GM23338 (cell line): Measurements from ENCODE around the gene RTL1. TPM values are rescaled to one million over a fixed set of nuclear protein-coding genes. Genes with fewer than 3 reads are reported as not detected.

ENCODE experiments used
- ATAC-seq: fragments of 200-7000 bp; cut with Tn5 transposase; 3 replicates; pipeline ENCODE4 v1.9.1; 2020
- DNase-seq: peaks from one replicate; pipeline ENCODE4 v3.0.0-alpha.2; 2015; ENCODE audit warnings: low spot score
- H2AFZ ChIP-seq: fragments of 200-600 bp; sonication (generic); 2 replicates; pipeline ENCODE4 v1.8.0; 2016; ENCODE audit warnings: antibody characterized with exemption, mild to moderate bottlenecking, moderate library complexity
- H3F3A ChIP-seq: fragments of 200-600 bp; sonication (generic); replicated peaks from 2 replicates; pipeline ENCODE4 v1.8.0; 2017; ENCODE audit warnings: antibody characterized with exemption, mixed run types, low read depth
- H3K27ac ChIP-seq: fragments of 200-600 bp; sonication (generic); 2 replicates; pipeline ENCODE4 v1.6.1; 2016; ENCODE audit warnings: low read depth
- H3K27me3 ChIP-seq: fragments of 200-600 bp; sonication (generic); 2 replicates; pipeline ENCODE4 v1.8.0; 2016; ENCODE audit warnings: mild to moderate bottlenecking, mixed run types, moderate library complexity; ENCODE audit not compliant: insufficient read depth
- H3K36me3 ChIP-seq: fragments of 200-600 bp; sonication (generic); 2 replicates; pipeline ENCODE4 v1.8.0; 2016; ENCODE audit warnings: mild to moderate bottlenecking; ENCODE audit not compliant: insufficient read depth
- H3K4me1 ChIP-seq: fragments of 200-600 bp; sonication (generic); 2 replicates; pipeline ENCODE4 v1.8.0; 2016; ENCODE audit warnings: mild to moderate bottlenecking, moderate library complexity; ENCODE audit not compliant: insufficient read depth
- H3K4me2 ChIP-seq: fragments of 200-600 bp; sonication (generic); 2 replicates; pipeline ENCODE4 v1.7.1; 2017; ENCODE audit warnings: mixed run types
- H3K4me3 ChIP-seq: fragments of 200-600 bp; sonication (generic); 2 replicates; pipeline ENCODE4 v1.6.1; 2016; ENCODE audit warnings: mixed run types
- H3K79me2 ChIP-seq: fragments of 200-600 bp; sonication (generic); replicated peaks from 2 replicates; pipeline ENCODE4 v1.8.0; 2017; ENCODE audit warnings: mild to moderate bottlenecking; ENCODE audit not compliant: insufficient read depth
- H3K9me2 ChIP-seq: fragments of 200-600 bp; sonication (generic); 2 replicates; pipeline ENCODE4 v1.8.0; 2017; ENCODE audit not compliant: insufficient read depth
- H4K20me1 ChIP-seq: fragments of 200-600 bp; sonication (generic); replicated peaks from 2 replicates; pipeline ENCODE4 v1.8.0; 2017; ENCODE audit warnings: mild to moderate bottlenecking; ENCODE audit not compliant: insufficient read depth
- H3K27ac Mint-ChIP-seq: 2 replicates; pipeline ENCODE4 v1.8.0; 2020; ENCODE audit warnings: inconsistent platforms, mild to moderate bottlenecking, moderate library complexity, mixed read lengths
- H3K27me3 Mint-ChIP-seq: 3 replicates; pipeline ENCODE4 v1.8.0; 2022; ENCODE audit warnings: low read depth, mild to moderate bottlenecking, moderate library complexity, mixed read lengths, inconsistent platforms; ENCODE audit not compliant: insufficient read depth, poor library complexity
- H3K36me3 Mint-ChIP-seq: 3 replicates; pipeline ENCODE4 v1.8.0; 2021; ENCODE audit warnings: low read depth, mild to moderate bottlenecking, inconsistent platforms, moderate library complexity, mixed read lengths
- H3K4me1 Mint-ChIP-seq: 3 replicates; pipeline ENCODE4 v1.8.0; 2020; ENCODE audit warnings: mild to moderate bottlenecking, inconsistent platforms, mixed read lengths
- H3K4me3 Mint-ChIP-seq: 3 replicates; pipeline ENCODE4 v1.8.0; 2021; ENCODE audit warnings: moderate library complexity, mild to moderate bottlenecking, inconsistent platforms, mixed read lengths
- H3K9me3 Mint-ChIP-seq: 3 replicates; pipeline ENCODE4 v1.8.0; 2020; ENCODE audit warnings: moderate library complexity, mild to moderate bottlenecking, inconsistent platforms, mixed read lengths
- CREB1 ChIP-seq: fragments of 250-450 bp; sonication (Bioruptor Pico); IDR thresholded peaks from 2 replicates; pipeline ENCODE4 v1.5.0; 2020; ENCODE audit warnings: low read depth, mild to moderate bottlenecking, moderate library complexity
- CTCF ChIP-seq, 2 experiments: fragments of 200-600 bp in 1 of 2; sonication (generic) in 1 of 2; conservative IDR thresholded peaks; 2 replicates each; pipeline versions ENCODE4 v1.5.1 to v1.6.1; 2016 to 2017; ENCODE audit warnings: antibody characterized with exemption in 2 of 2, low read depth in 2 of 2, mild to moderate bottlenecking in 2 of 2, moderate library complexity in 1 of 2
- EZH2 ChIP-seq: fragments of 200-600 bp; sonication (generic); IDR thresholded peaks from one replicate; pipeline ENCODE4 v1.8.0; 2017; ENCODE audit warnings: antibody characterized with exemption, mild to moderate bottlenecking, low read depth; ENCODE audit not compliant: unreplicated experiment
- EZH2phosphoT487 ChIP-seq: fragments of 200-600 bp; sonication (generic); IDR thresholded peaks from one replicate; pipeline ENCODE4 v1.8.1; 2018; ENCODE audit warnings: antibody characterized with exemption; ENCODE audit not compliant: unreplicated experiment
- NANOG ChIP-seq: IDR thresholded peaks from 2 replicates; pipeline ENCODE4 v1.6.1; 2016; ENCODE audit warnings: antibody characterized with exemption, borderline replicate concordance
- POLR2AphosphoS5 ChIP-seq: IDR thresholded peaks from 2 replicates; pipeline ENCODE4 v1.6.1; 2016; ENCODE audit warnings: antibody characterized with exemption, low read depth
- STAT1 ChIP-seq: IDR thresholded peaks from one replicate; pipeline ENCODE4 v1.6.1; 2016; ENCODE audit warnings: antibody characterized with exemption; ENCODE audit not compliant: unreplicated experiment
- ZNF114 ChIP-seq: fragments of 250-450 bp; sonication (Bioruptor Pico); IDR thresholded peaks from 2 replicates; pipeline ENCODE4 v1.5.0; 2020; ENCODE audit warnings: mild to moderate bottlenecking, moderate library complexity
- ZNF331 ChIP-seq: fragments of 250-450 bp; sonication (Bioruptor Pico); IDR thresholded peaks from 2 replicates; pipeline ENCODE4 v1.5.0; 2020; ENCODE audit warnings: low read depth, mild to moderate bottlenecking, moderate library complexity
- polyA plus RNA-seq: library from polyadenylated mRNA; unstranded; fragments of >200 nt; fragmentation: Nextera tagmentation; extraction: Ambion mirVana; gene quantifications from 2 replicates; pipeline ENCODE4 v1.2.1, GENCODE V29; 2016
- total RNA-seq: library from RNA; depleted of rRNA; stranded (reverse); fragments of >200 nt; shearing (Covaris generic); gene quantifications from 2 replicates; pipeline ENCODE4 v1.2.3, GENCODE V29; 2014
- TF ChIP-seq, protein P1 (sequence below): IDR thresholded peaks from 2 replicates; pipeline ENCODE4 v1.6.1; 2016; ENCODE audit warnings: antibody characterized with exemption
- TF ChIP-seq, protein P2 (sequence below): fragments of 250-450 bp; sonication (Bioruptor Pico); IDR thresholded peaks from 2 replicates; pipeline ENCODE4 v1.5.0; 2020; ENCODE audit warnings: mild to moderate bottlenecking, moderate library complexity
- TF ChIP-seq, protein P3 (sequence below): IDR thresholded peaks from one replicate; pipeline ENCODE4 v1.6.1; 2018; ENCODE audit warnings: antibody characterized with exemption; ENCODE audit not compliant: unreplicated experiment

RTL1 gene
- total and polyA plus RNA-seq, 2 experiments from 2014 or later: not detected

DNA sequence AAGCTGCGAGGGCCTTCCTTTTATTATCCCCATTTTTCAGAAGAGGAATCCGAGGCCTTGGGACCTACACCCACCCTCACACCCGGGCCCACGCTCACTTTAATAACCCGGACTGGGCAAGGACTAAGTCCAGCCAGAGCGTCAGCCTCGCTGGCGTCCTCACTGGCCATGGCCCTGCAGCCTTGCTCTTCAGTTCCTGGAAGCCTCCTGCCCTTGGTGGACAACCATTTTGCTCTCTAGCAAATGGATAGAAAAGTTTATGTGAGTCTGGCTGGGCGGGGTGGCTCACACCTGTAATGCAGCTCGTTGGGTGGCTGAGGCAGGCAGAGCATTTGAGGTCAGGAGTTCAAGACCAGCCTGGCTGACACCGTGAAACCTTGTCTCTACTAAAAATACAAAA lies 9.8 kb downstream of the RTL1 start (continued):
- TF ChIP-seq, protein P1, sequence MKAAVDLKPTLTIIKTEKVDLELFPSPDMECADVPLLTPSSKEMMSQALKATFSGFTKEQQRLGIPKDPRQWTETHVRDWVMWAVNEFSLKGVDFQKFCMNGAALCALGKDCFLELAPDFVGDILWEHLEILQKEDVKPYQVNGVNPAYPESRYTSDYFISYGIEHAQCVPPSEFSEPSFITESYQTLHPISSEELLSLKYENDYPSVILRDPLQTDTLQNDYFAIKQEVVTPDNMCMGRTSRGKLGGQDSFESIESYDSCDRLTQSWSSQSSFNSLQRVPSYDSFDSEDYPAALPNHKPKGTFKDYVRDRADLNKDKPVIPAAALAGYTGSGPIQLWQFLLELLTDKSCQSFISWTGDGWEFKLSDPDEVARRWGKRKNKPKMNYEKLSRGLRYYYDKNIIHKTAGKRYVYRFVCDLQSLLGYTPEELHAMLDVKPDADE: no peak

GRCh38 chr14:100893228-100893601 lies 10.3 kb downstream of the RTL1 start:
- no peak overlapping the region for H3K4me3 ChIP-seq
- no peaks in the 10 kb centered on the region for H3K9me2 ChIP-seq
- H3K36me3 ChIP-seq: no peaks in the 10 kb centered on the region
- H3K4me2 ChIP-seq: no peak overlapping the region
- Mint-ChIP-seq H3K27ac (no peak overlapping the region), H3K27me3 (peaks cover 7% of the 10 kb centered on the region), H3K36me3 (no peaks in the 10 kb centered on the region), H3K4me1 (peaks cover 22% of the 10 kb centered on the region), H3K4me3 (no peak overlapping the region), H3K9me3 (no peaks in the 10 kb centered on the region)
- no peak for ATAC-seq
- no peaks in the 10 kb centered on the region for H3K79me2 ChIP-seq
- no peak overlapping the region for H3K27ac ChIP-seq
- peaks cover 4% of the 10 kb centered on the region; the same call in 1 of the 2 replicates for H3K4me1 ChIP-seq
- DNase-seq: no peak
- no peak overlapping the region for H2AFZ ChIP-seq
- no peaks in the 10 kb centered on the region for H4K20me1 ChIP-seq
- H3K27me3 ChIP-seq: no peaks in the 10 kb centered on the region
- no peaks in the 10 kb centered on the region for H3F3A ChIP-seq
- TF ChIP-seq, protein P1: no peak
- TF ChIP-seq CREB1 (CRISPR knock-in tag) (no peak), CTCF (conservative IDR thresholded peaks at IDR 0.05; ENCODE audit: low read depth in 2 of 2) (no peak), EZH2phosphoT487 (no peak), POLR2AphosphoS5 (no peak), NANOG (no peak), EZH2 (no peak), ZNF331 (CRISPR knock-in tag) (no peak), STAT1 (no peak), ZNF114 (CRISPR knock-in tag) (no peak)
- TF ChIP-seq, protein P2, sequence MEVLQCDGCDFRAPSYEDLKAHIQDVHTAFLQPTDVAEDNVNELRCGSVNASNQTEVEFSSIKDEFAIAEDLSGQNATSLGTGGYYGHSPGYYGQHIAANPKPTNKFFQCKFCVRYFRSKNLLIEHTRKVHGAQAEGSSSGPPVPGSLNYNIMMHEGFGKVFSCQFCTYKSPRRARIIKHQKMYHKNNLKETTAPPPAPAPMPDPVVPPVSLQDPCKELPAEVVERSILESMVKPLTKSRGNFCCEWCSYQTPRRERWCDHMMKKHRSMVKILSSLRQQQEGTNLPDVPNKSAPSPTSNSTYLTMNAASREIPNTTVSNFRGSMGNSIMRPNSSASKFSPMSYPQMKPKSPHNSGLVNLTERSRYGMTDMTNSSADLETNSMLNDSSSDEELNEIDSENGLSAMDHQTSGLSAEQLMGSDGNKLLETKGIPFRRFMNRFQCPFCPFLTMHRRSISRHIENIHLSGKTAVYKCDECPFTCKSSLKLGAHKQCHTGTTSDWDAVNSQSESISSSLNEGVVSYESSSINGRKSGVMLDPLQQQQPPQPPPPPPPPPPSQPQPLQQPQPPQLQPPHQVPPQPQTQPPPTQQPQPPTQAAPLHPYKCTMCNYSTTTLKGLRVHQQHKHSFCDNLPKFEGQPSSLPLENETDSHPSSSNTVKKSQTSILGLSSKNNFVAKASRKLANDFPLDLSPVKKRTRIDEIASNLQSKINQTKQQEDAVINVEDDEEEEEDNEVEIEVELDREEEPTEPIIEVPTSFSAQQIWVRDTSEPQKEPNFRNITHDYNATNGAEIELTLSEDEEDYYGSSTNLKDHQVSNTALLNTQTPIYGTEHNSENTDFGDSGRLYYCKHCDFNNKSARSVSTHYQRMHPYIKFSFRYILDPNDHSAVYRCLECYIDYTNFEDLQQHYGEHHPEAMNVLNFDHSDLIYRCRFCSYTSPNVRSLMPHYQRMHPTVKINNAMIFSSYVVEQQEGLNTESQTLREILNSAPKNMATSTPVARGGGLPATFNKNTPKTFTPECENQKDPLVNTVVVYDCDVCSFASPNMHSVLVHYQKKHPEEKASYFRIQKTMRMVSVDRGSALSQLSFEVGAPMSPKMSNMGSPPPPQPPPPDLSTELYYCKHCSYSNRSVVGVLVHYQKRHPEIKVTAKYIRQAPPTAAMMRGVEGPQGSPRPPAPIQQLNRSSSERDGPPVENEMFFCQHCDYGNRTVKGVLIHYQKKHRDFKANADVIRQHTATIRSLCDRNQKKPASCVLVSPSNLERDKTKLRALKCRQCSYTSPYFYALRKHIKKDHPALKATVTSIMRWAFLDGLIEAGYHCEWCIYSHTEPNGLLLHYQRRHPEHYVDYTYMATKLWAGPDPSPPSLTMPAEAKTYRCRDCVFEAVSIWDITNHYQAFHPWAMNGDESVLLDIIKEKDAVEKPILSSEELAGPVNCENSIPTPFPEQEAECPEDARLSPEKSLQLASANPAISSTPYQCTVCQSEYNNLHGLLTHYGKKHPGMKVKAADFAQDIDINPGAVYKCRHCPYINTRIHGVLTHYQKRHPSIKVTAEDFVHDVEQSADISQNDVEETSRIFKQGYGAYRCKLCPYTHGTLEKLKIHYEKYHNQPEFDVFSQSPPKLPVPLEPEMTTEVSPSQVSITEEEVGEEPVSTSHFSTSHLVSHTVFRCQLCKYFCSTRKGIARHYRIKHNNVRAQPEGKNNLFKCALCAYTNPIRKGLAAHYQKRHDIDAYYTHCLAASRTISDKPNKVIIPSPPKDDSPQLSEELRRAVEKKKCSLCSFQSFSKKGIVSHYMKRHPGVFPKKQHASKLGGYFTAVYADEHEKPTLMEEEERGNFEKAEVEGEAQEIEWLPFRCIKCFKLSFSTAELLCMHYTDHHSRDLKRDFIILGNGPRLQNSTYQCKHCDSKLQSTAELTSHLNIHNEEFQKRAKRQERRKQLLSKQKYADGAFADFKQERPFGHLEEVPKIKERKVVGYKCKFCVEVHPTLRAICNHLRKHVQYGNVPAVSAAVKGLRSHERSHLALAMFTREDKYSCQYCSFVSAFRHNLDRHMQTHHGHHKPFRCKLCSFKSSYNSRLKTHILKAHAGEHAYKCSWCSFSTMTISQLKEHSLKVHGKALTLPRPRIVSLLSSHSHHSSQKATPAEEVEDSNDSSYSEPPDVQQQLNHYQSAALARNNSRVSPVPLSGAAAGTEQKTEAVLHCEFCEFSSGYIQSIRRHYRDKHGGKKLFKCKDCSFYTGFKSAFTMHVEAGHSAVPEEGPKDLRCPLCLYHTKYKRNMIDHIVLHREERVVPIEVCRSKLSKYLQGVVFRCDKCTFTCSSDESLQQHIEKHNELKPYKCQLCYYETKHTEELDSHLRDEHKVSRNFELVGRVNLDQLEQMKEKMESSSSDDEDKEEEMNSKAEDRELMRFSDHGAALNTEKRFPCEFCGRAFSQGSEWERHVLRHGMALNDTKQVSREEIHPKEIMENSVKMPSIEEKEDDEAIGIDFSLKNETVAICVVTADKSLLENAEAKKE: no peak
- TF ChIP-seq, protein P3, sequence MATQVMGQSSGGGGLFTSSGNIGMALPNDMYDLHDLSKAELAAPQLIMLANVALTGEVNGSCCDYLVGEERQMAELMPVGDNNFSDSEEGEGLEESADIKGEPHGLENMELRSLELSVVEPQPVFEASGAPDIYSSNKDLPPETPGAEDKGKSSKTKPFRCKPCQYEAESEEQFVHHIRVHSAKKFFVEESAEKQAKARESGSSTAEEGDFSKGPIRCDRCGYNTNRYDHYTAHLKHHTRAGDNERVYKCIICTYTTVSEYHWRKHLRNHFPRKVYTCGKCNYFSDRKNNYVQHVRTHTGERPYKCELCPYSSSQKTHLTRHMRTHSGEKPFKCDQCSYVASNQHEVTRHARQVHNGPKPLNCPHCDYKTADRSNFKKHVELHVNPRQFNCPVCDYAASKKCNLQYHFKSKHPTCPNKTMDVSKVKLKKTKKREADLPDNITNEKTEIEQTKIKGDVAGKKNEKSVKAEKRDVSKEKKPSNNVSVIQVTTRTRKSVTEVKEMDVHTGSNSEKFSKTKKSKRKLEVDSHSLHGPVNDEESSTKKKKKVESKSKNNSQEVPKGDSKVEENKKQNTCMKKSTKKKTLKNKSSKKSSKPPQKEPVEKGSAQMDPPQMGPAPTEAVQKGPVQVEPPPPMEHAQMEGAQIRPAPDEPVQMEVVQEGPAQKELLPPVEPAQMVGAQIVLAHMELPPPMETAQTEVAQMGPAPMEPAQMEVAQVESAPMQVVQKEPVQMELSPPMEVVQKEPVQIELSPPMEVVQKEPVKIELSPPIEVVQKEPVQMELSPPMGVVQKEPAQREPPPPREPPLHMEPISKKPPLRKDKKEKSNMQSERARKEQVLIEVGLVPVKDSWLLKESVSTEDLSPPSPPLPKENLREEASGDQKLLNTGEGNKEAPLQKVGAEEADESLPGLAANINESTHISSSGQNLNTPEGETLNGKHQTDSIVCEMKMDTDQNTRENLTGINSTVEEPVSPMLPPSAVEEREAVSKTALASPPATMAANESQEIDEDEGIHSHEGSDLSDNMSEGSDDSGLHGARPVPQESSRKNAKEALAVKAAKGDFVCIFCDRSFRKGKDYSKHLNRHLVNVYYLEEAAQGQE: no peak
